Fibroblast of villous mesenchyme (primary cell): Measurements from ENCODE around the gene ITPK1. TPM values are rescaled to one million over a fixed set of nuclear protein-coding genes. Genes with fewer than 3 reads are reported as not detected.
A peak's percentile ranks its signal among the peaks of the same experiment; 100 is the strongest.

Experiments used
- DNase-seq: peaks from one replicate; pipeline ENCODE4 v3.0.0-alpha.2; 2010; ENCODE audit warnings: low read depth
- H3K4me3 ChIP-seq: 2 replicates; pipeline ENCODE4 v1.5.1; 2011; ENCODE audit warnings: low read depth, mild to moderate bottlenecking, low read length
- total RNA-seq: library from RNA; depleted of rRNA; stranded (reverse); fragments of >200 nt; gene quantifications from 2 replicates; pipeline ENCODE4 v1.2.3, GENCODE V29; 2012
- TF ChIP-seq, protein P1 (sequence below): IDR thresholded peaks from 2 replicates; pipeline ENCODE4 v1.5.1; 2012; ENCODE audit warnings: low read depth, mild to moderate bottlenecking, low read length; ENCODE audit not compliant: insufficient read depth

Gene ITPK1
- total RNA-seq, 1 donor = 15.5 TPM

DNA sequence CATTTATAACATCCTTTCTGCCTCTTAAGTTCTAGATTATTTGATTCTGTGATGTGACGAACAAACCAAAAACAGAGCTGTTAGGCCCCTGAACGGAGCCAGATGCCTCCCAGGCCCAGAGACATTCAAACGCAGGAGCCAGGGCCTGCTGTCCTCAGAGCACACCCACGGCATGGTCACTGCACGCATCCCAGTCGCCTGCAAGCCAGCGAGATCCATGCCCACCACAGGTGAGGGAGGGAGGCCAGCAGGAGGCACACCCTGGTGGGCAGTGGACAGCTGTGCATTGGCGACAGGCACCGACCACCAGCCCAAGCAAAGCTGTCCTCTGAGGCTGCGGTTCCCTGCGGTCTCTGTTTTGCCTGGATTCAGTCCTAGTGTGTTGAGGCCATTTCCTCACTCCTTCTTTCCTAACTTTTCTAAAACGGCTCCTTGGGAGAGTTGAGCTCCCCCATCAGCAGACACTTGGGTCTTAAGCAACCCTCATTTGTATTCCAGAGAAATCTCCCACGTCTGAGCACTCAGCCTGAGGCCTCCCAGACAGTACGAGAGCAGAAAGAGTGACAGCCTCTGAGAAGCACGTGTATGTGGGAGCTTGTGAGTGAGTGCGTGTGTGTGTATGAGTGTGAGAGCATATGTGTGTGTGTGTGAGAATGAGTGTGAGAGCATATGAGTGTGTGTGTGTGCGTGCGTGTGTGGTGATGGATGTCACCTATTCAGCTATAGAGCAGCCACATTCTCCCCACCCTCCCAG lies 111.6 kb downstream of the ITPK1 start:
- TF ChIP-seq, protein P1, sequence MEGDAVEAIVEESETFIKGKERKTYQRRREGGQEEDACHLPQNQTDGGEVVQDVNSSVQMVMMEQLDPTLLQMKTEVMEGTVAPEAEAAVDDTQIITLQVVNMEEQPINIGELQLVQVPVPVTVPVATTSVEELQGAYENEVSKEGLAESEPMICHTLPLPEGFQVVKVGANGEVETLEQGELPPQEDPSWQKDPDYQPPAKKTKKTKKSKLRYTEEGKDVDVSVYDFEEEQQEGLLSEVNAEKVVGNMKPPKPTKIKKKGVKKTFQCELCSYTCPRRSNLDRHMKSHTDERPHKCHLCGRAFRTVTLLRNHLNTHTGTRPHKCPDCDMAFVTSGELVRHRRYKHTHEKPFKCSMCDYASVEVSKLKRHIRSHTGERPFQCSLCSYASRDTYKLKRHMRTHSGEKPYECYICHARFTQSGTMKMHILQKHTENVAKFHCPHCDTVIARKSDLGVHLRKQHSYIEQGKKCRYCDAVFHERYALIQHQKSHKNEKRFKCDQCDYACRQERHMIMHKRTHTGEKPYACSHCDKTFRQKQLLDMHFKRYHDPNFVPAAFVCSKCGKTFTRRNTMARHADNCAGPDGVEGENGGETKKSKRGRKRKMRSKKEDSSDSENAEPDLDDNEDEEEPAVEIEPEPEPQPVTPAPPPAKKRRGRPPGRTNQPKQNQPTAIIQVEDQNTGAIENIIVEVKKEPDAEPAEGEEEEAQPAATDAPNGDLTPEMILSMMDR = no peak
- H3K4me3 ChIP-seq = no peak overlapping the region
- peak; percentile 47 for DNase-seq

DNA sequence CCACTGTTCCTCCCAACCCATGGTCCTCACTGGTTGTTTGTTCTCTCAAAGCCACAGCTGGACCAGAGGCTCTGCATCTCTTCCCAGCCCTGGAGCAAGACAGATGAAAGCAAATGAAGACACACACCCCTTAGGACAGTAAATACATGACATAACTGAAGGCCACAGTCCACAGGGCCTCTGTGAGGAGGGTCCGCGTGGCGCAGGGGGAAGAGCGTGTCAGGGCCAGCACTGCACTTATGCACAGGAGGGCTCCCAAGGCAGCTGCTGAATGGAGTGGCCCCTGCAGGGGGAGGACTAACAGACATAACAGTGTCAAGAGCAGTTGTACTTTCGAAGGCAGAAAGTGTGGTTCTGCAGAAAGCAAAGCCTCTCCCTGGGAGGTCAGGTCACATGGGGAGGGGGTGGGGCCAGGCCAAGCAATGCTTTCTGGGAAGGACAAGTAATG lies 112.8 kb downstream of the ITPK1 start:
- no peak overlapping the region for H3K4me3 ChIP-seq
- TF ChIP-seq, protein P1 = no peak
- DNase-seq = no peak

DNA sequence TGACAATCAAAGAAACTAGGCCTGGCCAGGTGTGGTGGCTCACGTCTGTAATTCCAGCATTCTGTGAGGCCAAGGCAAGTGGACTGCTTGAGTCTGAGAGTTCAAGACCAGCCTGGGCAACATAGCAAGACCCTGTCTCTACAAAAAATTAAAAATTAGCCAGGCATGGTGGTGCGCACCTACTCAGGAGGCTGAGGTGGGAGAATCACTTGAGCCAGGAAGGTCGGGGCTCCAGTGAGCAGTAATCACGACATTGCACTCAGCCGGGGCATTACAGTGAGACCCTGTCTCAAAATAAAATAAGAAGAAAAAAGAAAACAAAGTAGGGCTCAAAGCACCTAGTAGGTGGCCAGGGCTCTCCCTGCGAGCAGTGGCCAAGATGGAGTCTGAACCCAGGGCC lies 113.7 kb downstream of the ITPK1 start:
- TF ChIP-seq, protein P1 = no peak
- DNase-seq = no peak
- no peak overlapping the region for H3K4me3 ChIP-seq

DNA sequence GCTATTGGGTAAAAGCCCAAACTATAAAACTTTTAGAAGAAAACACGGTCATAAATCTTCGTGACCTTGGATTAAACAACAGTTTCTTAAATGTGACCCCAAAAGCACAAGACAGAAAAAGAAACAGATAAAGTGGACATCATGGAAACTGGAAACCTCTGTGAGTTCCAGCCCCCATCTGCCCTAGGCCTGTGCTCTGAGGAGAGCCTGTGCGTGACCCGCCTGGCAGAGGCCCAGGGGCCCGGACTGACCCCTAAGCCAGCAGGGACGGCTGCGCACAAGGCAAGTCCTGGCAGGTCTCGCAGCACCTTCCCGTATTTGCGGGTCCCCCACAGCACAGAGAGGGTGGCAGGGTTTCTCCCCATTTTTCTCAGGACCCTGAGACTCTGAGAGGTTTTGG lies 116.8 kb downstream of the ITPK1 start:
- no peak for DNase-seq
- TF ChIP-seq, protein P1 = no peak
- no peak overlapping the region for H3K4me3 ChIP-seq

DNA sequence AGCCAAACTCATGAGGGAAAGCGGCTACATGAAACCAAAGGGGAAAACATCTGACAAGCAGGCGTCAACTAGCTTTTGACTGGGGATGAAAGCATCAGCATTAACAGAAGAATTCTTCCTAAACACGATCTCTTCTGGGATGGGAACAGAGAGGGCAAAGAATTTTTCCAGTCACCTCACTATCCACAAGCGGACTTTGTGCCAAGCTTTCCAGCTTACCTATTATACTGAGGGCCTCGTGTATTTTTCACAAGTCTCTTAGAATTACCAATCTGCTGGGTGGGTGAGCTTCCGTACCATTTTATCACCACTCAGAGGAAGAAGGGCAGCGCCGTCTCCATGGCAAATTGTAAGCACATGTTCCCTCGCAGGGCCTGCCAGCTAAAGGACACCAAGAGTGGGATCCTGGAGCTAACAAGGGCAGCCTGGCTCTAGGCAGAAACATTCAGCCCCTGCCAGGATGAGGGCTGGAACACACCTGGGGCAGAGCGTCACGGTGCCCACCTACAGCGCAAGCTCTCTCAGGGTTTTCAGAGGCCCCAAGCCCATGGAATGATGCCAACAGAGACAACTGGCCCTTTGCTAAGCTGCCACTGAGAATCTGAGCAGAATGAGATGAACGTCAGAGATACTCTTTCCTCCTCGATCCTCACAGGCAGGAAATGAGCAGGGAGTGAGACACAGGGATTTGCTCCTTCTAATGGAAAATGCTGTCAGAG lies 118.2 kb downstream of the ITPK1 start:
- no peak for DNase-seq
- TF ChIP-seq, protein P1 = no peak
- H3K4me3 ChIP-seq = no peak overlapping the region

DNA sequence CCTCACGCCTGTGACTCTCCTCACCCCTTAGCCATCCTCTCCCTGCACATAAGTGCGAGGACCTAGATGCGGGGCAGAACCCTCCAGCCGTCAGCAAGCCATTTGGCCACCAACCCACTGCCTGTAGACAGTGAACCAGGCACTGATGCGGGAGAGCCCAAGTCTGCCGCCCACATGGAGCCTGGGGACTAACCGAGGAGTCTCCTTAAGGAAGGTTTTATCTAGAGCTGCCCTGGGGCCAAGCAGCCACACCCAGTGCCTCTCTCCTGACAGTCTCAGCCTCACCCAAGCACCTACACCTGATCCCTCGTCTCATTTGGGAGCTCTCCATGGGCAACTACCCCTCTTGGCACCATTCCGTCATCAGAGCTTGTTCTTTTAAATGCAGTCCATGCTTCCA lies 120.1 kb downstream of the ITPK1 start:
- no peak for DNase-seq
- no peak overlapping the region for H3K4me3 ChIP-seq
- TF ChIP-seq, protein P1 = no peak
